HUDEP-2 (cell line): ENCODE data around the gene PTCH2.
"Not testable (repeated sequence)": the region's sequence is repeated elsewhere in the genome, so short reads cannot be mapped to it uniquely, and the experiment has no call there.

Experiments used
- DNase-seq, 76 experiments: peaks; one replicate each; lab custom pipeline; 2025; ENCODE audit not compliant: unreplicated experiment in 76 of 76; lab: John Stamatoyannopoulos, UW

The PTCH2 gene

GRCh38 chr1:44805311-44806024, 37.6 kb downstream of the PTCH2 start:
- DNase-seq, result no peak

- no peak for DNase-seq
Observed at GRCh38 chr1:44803312-44804095, 39.5 kb downstream of the PTCH2 start.

DNA sequence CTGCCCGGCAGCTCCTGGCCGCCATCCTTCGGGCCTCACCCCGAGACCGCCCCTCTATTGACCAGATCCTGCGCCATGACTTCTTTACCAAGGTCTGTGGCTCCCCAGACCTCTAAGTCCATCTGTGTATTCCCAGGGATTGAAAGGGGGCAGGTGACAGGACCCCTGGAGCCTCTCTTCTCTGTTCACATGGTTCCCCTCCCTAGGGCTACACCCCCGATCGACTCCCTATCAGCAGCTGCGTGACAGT, 40.1 kb downstream of the PTCH2 start:
- DNase-seq, result no peak

DNA sequence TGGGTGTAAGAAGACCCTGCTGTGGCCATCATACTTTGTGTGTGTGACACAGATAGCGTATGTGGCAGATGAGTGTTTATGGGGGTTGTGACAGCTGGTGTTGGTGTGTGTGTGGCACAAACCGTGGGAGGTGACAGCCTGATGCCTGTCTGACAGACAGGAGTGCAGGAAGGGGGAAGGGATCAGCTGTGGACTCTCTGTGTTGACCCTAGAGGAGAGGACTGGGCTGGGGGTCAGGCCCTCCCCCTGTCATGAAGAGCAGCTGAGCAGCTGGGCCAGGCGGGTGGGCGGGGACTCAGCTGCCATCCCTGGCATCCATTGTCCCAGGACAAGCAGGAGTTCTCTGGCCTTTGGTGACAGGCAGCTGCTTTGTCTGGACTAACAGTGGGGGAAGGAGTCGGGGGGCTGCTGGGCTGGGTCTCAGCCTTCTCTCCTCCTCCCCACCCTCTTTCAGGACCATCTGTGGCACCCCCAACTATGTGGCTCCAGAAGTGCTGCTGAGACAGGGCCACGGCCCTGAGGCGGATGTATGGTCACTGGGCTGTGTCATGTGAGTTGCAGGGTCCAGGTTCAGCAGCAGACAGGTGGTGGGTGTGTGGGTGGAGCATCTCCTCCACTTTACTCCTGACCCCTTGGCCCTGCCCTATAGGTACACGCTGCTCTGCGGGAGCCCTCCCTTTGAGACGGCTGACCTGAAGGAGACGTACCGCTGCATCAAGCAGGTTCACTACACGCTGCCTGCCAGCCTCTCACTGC, 40.6 kb downstream of the PTCH2 start:
- DNase-seq, result peak in 2 of 76 experiments; percentile 40 to 41

DNA sequence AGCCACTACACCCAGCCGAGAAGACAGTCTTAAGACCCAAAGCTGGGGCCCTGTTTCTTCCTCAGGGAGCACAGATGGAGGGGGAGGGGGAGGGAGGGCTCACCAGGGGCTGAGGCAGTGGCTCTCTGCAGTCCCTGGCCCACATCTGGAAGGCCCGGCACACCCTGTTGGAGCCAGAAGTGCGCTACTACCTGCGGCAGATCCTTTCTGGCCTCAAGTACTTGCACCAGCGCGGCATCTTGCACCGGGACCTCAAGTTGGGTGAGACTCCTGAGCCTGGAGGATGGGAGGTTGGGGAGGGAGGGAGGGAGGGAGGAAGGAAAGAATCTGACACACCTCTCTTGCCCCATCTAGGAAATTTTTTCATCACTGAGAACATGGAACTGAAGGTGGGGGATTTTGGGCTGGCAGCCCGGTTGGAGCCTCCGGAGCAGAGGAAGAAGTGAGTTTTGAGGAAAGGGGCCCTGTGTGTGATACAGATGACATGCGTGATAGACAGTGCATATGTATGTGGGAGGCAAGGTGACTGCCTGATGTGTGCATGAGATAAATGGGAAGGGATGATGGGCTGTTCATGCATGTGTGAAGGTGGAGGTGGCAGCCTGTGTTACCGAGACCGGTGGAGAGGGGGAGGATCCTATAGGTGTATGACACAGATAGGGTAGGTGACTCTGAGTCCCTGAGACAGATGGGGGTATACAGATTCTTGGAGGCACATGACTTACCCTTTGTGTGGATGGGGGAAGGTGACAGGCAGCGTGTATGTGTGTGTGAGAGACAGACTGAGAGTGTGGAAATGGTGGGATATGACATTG, 41.4 kb downstream of the PTCH2 start:
- peak in 9 of 76 experiments; percentile 4 to 47 (median 31) for DNase-seq

DNA sequence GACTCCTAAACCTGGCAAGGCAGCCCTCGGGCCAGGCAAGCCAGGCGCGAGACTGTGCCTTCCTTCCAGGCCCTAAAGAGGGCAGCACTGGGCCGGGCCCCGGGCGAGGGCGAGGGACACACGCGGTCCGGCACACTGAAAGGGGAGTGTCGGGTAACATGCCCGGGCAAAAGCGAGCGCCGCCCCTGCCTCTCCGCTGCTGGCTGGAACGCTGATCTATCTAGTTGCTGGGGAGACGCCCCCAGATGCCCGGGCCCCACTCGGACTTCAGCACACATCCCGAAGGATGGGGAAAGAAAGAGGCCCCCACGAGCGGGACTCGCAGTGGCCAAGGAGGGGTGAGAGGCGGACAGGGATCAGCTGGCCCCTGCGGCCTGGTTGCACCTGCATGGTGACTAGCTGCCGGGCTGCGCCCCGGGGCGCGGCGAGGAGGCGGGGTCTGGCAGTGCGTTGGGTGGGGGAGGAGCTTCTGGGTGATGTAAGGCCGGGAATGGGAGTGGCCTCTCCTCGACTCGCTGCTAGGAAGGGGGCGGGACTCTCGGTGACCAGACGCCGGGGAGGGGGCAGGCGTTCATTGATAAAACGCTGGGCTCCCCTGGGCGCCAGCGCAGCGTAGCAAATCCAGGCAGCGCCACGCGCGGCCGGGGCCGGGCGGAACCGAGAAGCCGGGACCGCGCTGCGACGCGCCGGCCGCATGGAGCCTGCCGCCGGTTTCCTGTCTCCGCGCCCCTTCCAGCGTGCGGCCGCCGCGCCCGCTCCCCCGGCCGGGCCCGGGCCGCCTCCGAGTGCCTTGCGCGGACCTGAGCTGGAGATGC, 43.1 kb downstream of the PTCH2 start, which contains the start of gene PLK3:
PLK3 (plus strand) TSS at position 608 of the 815 bp plus-strand sequence; CDS start at position 695, 87 bp downstream.
- DNase-seq, result peak in 75 of 76 experiments; percentile 70 to 99 (median 96)

DNA sequence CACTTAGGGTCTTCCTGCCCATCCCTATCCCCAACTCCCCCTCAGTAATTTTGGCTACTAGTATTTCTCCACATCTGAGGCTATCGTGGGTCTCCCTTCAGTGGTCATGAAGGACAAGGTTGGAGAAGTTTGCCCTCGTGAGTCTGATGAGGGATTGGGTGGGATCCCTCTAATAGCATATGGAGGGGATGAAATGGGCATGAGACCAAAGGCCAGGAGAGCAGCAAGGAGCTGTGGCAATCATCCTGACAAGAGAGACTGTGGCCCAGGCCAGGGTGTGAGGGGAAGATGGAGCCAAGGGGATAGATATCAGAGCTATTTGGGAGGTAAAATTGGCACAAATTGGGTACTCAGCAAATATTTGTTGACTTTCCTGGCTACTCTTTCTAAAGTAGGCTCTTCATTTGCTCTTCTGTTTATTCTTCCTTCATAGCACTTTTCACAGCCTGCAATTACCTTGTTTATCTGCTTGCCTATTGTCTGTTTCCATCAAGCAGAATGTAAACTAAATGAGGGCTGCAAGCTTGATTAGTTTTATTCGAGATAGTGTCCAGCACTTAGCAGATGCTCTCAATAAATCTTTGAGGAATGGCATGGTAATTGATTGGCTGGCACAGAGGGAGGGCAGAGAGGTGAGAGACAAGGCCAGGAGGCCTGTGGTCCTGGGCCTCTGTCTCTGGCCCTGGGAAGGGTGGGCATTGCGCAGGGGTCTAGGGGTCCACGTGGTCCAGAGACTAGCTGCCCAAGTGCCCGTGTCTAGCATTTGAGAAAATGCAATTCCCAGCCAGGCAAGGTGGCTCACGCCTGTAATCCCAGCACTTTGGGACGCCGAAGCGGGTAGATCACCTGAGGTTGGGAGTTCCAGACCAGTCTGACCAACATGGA, 44.3 kb downstream of the PTCH2 start:
- no peak for DNase-seq

DNA sequence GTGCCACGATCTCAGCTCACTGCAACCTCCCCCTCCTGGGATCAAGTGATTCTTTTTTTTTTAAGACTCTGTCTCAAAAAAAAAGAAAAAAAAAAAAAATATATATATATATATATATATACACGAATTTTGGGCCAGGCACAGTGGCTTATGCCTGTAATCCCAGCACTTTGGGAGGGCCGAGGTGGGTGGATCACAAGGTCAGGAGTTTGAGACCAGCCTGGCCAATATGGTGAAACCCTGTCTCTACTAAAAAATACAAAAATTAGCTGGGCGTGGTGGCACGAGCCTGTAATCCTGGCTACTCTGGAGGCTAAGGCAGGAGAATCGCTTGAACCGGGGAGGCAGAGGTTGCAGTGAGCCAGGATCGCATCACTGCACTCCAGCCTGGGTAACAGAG, 45.2 kb downstream of the PTCH2 start:
- DNase-seq, result not testable (repeated sequence)

- no peak for DNase-seq
Observed at GRCh38 chr1:44792736-44793502, 50.1 kb downstream of the PTCH2 start.

GRCh38 chr1:44790968-44791801, 51.9 kb downstream of the PTCH2 start:
- no peak for DNase-seq

GRCh38 chr1:44788120-44788860, 54.8 kb downstream of the PTCH2 start, which contains the start of gene BEST4:
Gene BEST4 (minus strand): TSS chr1:44788170. CDS start chr1:44787705, 465 bp downstream.
- no peak for DNase-seq

DNA sequence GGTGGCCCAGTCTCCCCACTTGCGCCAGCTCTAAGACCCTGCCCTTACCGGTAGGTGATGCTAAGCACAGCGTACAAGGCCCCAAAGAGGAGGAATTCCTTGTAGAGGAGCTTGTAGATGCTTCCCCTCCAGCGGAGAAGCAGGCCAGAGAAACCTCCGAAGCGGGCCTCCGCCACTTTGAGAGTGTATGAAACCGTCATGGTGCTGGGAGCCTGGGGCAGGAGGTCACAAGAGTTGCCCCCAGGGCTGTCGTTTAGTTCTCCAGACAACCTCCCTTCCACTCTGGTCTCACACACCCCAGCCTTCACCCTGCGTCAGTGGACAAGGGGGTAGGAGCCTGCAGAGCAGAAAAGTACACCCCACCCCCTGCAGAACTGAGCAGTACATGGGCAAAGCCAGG, 55.5 kb downstream of the PTCH2 start:
- no peak for DNase-seq

- no peak for DNase-seq
Observed at GRCh38 chr1:44786841-44787426, 56.1 kb downstream of the PTCH2 start.

DNA sequence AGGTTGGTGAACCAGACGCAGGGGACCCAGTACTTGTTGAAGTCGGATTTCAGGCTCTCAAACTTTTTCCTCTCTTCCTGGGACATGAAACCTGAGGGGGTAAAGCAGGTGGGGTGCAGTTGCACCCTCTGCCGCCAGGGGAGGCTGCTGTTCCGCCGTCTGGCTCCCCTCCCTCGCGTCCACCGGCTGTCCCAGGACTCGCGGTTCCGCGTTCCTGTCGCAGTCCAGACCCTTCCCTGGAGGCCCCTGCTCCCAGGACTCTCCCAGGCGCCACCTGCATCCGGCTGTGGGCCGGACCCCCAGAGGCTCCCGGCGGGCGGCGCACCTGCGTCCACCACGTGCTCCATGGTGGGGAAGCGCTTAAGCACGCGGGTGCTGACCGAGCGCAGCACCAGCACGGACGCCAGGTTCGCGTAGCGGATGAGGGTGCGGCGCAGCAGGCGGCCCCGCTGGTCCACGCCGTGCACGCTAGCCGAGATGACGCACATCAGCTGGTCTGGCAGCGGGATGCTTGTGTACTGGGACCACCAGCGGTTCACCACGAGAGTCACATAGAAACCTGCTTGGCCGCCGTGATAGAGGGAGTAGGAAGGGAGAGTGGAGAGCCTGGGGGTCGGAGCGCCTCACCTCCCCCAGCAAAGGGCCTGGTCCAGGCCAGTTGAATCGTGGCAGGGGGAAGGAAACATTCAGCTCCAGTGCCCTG, 56.8 kb downstream of the PTCH2 start:
- DNase-seq, result peak in 70 of 76 experiments; percentile 16 to 97 (median 62)

GRCh38 chr1:44785501-44786137, 57.4 kb downstream of the PTCH2 start:
- no peak for DNase-seq
